ENCODE data around the gene TBX10. TPM values are rescaled to one million over a fixed set of nuclear protein-coding genes. Genes with fewer than 3 reads are reported as not detected.

Gene TBX10
- total and polyA plus RNA-seq, 2 donors, result 0.05 to 0.09 TPM

- H3K36me3 ChIP-seq (ENCODE audit: control insufficient read depth in 2 of 2, insufficient read depth in 2 of 2, low read length in 1 of 2), result peaks cover 5 to 14% of the 10 kb centered on the region in 2 donors
- WGBS, result 97% methylated on average over 4 of the region's 4 CpGs
- H3K4me1 ChIP-seq (ENCODE audit: control insufficient read depth in 2 of 2, insufficient read depth in 2 of 2, low read length in 2 of 2), result peaks cover 7 to 22% of the 10 kb centered on the region in 2 donors
- no peak overlapping the region for H3K27ac ChIP-seq (ENCODE audit: low read depth in 1 of 2, low read length in 1 of 2)
- peaks cover 0 to 17% of the 10 kb centered on the region in 2 donors for H3K27me3 ChIP-seq (ENCODE audit: control insufficient read depth in 2 of 2, insufficient read depth in 1 of 2, low read length in 1 of 2)
- DNase-seq (ENCODE audit: low read depth in 6 of 9, low spot score in 9 of 9), result no peak
- no peak overlapping the region for H3K4me3 ChIP-seq (ENCODE audit: low read length in 2 of 2)
- H3K9me3 ChIP-seq (ENCODE audit: control insufficient read depth in 2 of 2, insufficient read depth in 1 of 2, low read length in 1 of 2), result no peaks in the 10 kb centered on the region
These were observed 53.7 kb downstream of the TBX10 start for GRCh38 chr11:67585911-67586310.

- Histone ChIP-seq H3K4me1 (ENCODE audit: control insufficient read depth in 2 of 2, insufficient read depth in 2 of 2, low read length in 2 of 2) (peaks cover 7 to 22% of the 10 kb centered on the region in 2 donors), H3K4me3 (ENCODE audit: low read length in 2 of 2) (peak overlapping the region in 1 of 2 donors; percentile 55), H3K36me3 (ENCODE audit: control insufficient read depth in 2 of 2, insufficient read depth in 2 of 2, low read length in 1 of 2) (peaks cover 5 to 14% of the 10 kb centered on the region in 2 donors), H3K9me3 (ENCODE audit: control insufficient read depth in 2 of 2, insufficient read depth in 1 of 2, low read length in 1 of 2) (no peaks in the 10 kb centered on the region), H3K27me3 (ENCODE audit: control insufficient read depth in 2 of 2, insufficient read depth in 1 of 2, low read length in 1 of 2) (peaks cover 0 to 23% of the 10 kb centered on the region in 2 donors), H3K27ac (ENCODE audit: low read depth in 1 of 2, low read length in 1 of 2) (peak overlapping the region in 1 of 2 donors; percentile 95)
- DNase-seq (ENCODE audit: low read depth in 6 of 9, low spot score in 9 of 9), result peak in 1 of 9 donors; percentile 38
- 91% methylated on average over 21 of the region's 21 CpGs for WGBS
These were observed 54.4 kb downstream of the TBX10 start for GRCh38 chr11:67584881-67585873.

GRCh38 chr11:67584205-67584880 is 55.2 kb downstream of the TBX10 start:
- Histone ChIP-seq H3K36me3 (ENCODE audit: control insufficient read depth in 2 of 2, insufficient read depth in 2 of 2, low read length in 1 of 2) (peaks cover 5 to 14% of the 10 kb centered on the region in 2 donors), H3K4me1 (ENCODE audit: control insufficient read depth in 2 of 2, insufficient read depth in 2 of 2, low read length in 2 of 2) (peaks cover 7 to 27% of the 10 kb centered on the region in 2 donors), H3K27ac (ENCODE audit: low read depth in 1 of 2, low read length in 1 of 2) (peak overlapping the region; percentile 83 to 95), H3K4me3 (ENCODE audit: low read length in 2 of 2) (peak overlapping the region; percentile 55 to 71), H3K27me3 (ENCODE audit: control insufficient read depth in 2 of 2, insufficient read depth in 1 of 2, low read length in 1 of 2) (peaks cover 0 to 31% of the 10 kb centered on the region in 2 donors), H3K9me3 (ENCODE audit: control insufficient read depth in 2 of 2, insufficient read depth in 1 of 2, low read length in 1 of 2) (no peaks in the 10 kb centered on the region)
- WGBS, result 21% methylated on average over 33 of the region's 33 CpGs
- DNase-seq (ENCODE audit: low read depth in 6 of 9, low spot score in 9 of 9), result peak in 3 of 9 donors; percentile 27 to 55 (median 31)

GRCh38 chr11:67583247-67584204 is 56.0 kb downstream of the TBX10 start, which contains the start of gene GSTP1:
GSTP1 (plus strand) TSS chr11:67583812; CDS start chr11:67583844, 32 bp downstream.
- WGBS, result 5% methylated on average over 81 of the region's 81 CpGs
- H3K27me3 ChIP-seq (ENCODE audit: control insufficient read depth in 2 of 2, insufficient read depth in 1 of 2, low read length in 1 of 2), result peaks cover 0 to 36% of the 10 kb centered on the region in 2 donors
- H3K4me3 ChIP-seq (ENCODE audit: low read length in 2 of 2), result peak within 1 kb of the TSS; percentile 55 to 71
- peak in 6 of 9 donors; percentile 50 to 84 (median 66) for DNase-seq (ENCODE audit: low read depth in 6 of 9, low spot score in 9 of 9)
- H3K27ac ChIP-seq (ENCODE audit: low read depth in 1 of 2, low read length in 1 of 2), result peak within 1 kb of the TSS; percentile 83 to 95
- H3K36me3 ChIP-seq (ENCODE audit: control insufficient read depth in 2 of 2, insufficient read depth in 2 of 2, low read length in 1 of 2), result peaks cover 5 to 14% of the 10 kb centered on the region in 2 donors
- peaks cover 7 to 28% of the 10 kb centered on the region in 2 donors for H3K4me1 ChIP-seq (ENCODE audit: control insufficient read depth in 2 of 2, insufficient read depth in 2 of 2, low read length in 2 of 2)
- H3K9me3 ChIP-seq (ENCODE audit: control insufficient read depth in 2 of 2, insufficient read depth in 1 of 2, low read length in 1 of 2), result no peaks in the 10 kb centered on the region

DNA sequence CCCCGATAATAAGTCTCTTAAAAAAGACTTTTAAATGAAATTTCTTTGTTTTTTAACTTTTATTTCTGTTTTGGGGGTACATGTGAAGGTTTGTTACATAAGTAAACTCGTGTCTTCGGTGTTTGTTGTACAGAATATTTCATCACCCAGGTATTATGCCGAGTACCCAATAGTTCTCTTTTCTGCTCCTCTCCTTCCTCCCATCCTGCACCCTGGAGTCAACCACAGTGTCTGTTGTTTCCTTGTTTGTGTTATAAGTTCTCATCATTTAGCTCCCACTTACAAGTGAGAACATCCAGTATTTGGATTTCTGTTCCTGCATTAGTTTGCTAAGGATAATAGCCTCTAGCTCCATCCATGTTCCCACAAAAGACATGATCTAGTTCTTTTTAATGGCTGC is 57.6 kb downstream of the TBX10 start:
- no peak overlapping the region for H3K27ac ChIP-seq (ENCODE audit: low read depth in 1 of 2, low read length in 1 of 2)
- peaks cover 0 to 48% of the 10 kb centered on the region in 2 donors for H3K27me3 ChIP-seq (ENCODE audit: control insufficient read depth in 2 of 2, insufficient read depth in 1 of 2, low read length in 1 of 2)
- DNase-seq (ENCODE audit: low read depth in 6 of 9, low spot score in 9 of 9), result no peak
- no peak overlapping the region for H3K4me3 ChIP-seq (ENCODE audit: low read length in 2 of 2)
- peaks cover 5 to 14% of the 10 kb centered on the region in 2 donors for H3K36me3 ChIP-seq (ENCODE audit: control insufficient read depth in 2 of 2, insufficient read depth in 2 of 2, low read length in 1 of 2)
- WGBS, result 71% methylated on average over 4 of the region's 4 CpGs
- H3K9me3 ChIP-seq (ENCODE audit: control insufficient read depth in 2 of 2, insufficient read depth in 1 of 2, low read length in 1 of 2), result no peaks in the 10 kb centered on the region
- peaks cover 7 to 28% of the 10 kb centered on the region in 2 donors for H3K4me1 ChIP-seq (ENCODE audit: control insufficient read depth in 2 of 2, insufficient read depth in 2 of 2, low read length in 2 of 2)

DNA sequence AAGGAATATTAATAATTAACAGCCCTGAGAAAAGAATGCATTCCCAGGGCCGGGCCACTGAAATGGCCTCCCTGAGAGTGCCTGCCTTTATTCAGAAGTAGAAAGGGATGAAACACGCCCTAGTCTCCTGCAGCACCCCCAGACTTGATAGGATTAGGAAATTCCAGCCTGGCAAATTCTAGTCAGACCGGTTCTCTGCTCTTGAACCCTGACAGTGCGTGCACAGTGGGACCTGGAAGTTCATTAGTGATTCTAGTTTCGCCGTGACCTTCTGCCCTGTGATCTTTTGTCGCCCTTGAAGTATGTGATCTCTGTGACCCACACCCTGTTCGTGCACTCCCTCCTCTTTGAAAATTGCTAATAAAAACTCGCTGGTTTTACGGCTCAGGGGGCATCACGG is 58.1 kb downstream of the TBX10 start:
- WGBS, result 87% methylated on average over 11 of the region's 11 CpGs
- Histone ChIP-seq H3K27ac (ENCODE audit: low read depth in 1 of 2, low read length in 1 of 2) (no peak overlapping the region), H3K9me3 (ENCODE audit: control insufficient read depth in 2 of 2, insufficient read depth in 1 of 2, low read length in 1 of 2) (no peaks in the 10 kb centered on the region), H3K4me3 (ENCODE audit: low read length in 2 of 2) (no peak overlapping the region), H3K36me3 (ENCODE audit: control insufficient read depth in 2 of 2, insufficient read depth in 2 of 2, low read length in 1 of 2) (peaks cover 5 to 13% of the 10 kb centered on the region in 2 donors), H3K4me1 (ENCODE audit: control insufficient read depth in 2 of 2, insufficient read depth in 2 of 2, low read length in 2 of 2) (peaks cover 7 to 28% of the 10 kb centered on the region in 2 donors), H3K27me3 (ENCODE audit: control insufficient read depth in 2 of 2, insufficient read depth in 1 of 2, low read length in 1 of 2) (peaks cover 0 to 48% of the 10 kb centered on the region in 2 donors)
- DNase-seq (ENCODE audit: low read depth in 6 of 9, low spot score in 9 of 9), result no peak

Other genes with a start within 250 kb of the TBX10 start
- 9.5 TPM for gene RAD9A, start 247.8 kb downstream of the TBX10 start, total RNA-seq
- 35.2 TPM for gene RAD9A, start 247.8 kb downstream of the TBX10 start, polyA plus RNA-seq
- 207 TPM for gene PPP1CA, start 237.9 kb downstream of the TBX10 start, total RNA-seq
- gene PPP1CA, start 237.9 kb downstream of the TBX10 start, polyA plus RNA-seq, result 141 TPM
- 172 TPM for gene TBC1D10C, start 235.7 kb downstream of the TBX10 start, total RNA-seq
- gene TBC1D10C, start 235.7 kb downstream of the TBX10 start, polyA plus RNA-seq, result 318 TPM
- gene CARNS1, start 224.1 kb downstream of the TBX10 start, total RNA-seq, result 0.57 TPM
- gene CARNS1, start 224.1 kb downstream of the TBX10 start, polyA plus RNA-seq, result 1.7 TPM
- gene RPS6KB2, start 211.3 kb downstream of the TBX10 start, total RNA-seq, result 50.1 TPM
- gene RPS6KB2, start 211.3 kb downstream of the TBX10 start, polyA plus RNA-seq, result 76.8 TPM
- gene PTPRCAP, start 202.1 kb downstream of the TBX10 start, total RNA-seq, result 198 TPM
- gene PTPRCAP, start 202.1 kb downstream of the TBX10 start, polyA plus RNA-seq, result 151 TPM
- 45.6 TPM for gene CORO1B, start 196.3 kb downstream of the TBX10 start, total RNA-seq
- gene CORO1B, start 196.3 kb downstream of the TBX10 start, polyA plus RNA-seq, result 32.3 TPM
- gene GPR152, start 187.0 kb downstream of the TBX10 start, total RNA-seq, result not detected
- gene GPR152, start 187.0 kb downstream of the TBX10 start, polyA plus RNA-seq, result not detected
- 0.52 TPM for gene CABP4, start 184.4 kb downstream of the TBX10 start, total RNA-seq
- 1.6 TPM for gene CABP4, start 184.4 kb downstream of the TBX10 start, polyA plus RNA-seq
- gene TMEM134, start 170.5 kb downstream of the TBX10 start, total RNA-seq, result 17.3 TPM
- 96.3 TPM for gene TMEM134, start 170.5 kb downstream of the TBX10 start, polyA plus RNA-seq
- 111 TPM for gene AIP, start 156.7 kb downstream of the TBX10 start, total RNA-seq
- 96.4 TPM for gene AIP, start 156.7 kb downstream of the TBX10 start, polyA plus RNA-seq
- gene PITPNM1, start 134.4 kb downstream of the TBX10 start, total RNA-seq, result 21.6 TPM
- gene PITPNM1, start 134.4 kb downstream of the TBX10 start, polyA plus RNA-seq, result 57.2 TPM
- 31.4 TPM for gene CDK2AP2, start 131.6 kb downstream of the TBX10 start, total RNA-seq
- gene CDK2AP2, start 131.6 kb downstream of the TBX10 start, polyA plus RNA-seq, result 51.2 TPM
- 0.05 TPM for gene CABP2, start 116.3 kb downstream of the TBX10 start, total RNA-seq
- gene CABP2, start 116.3 kb downstream of the TBX10 start, polyA plus RNA-seq, result 0.14 TPM
- gene GSTP1, start 56.0 kb downstream of the TBX10 start, total RNA-seq, result 389 TPM
- 630 TPM for gene GSTP1, start 56.0 kb downstream of the TBX10 start, polyA plus RNA-seq
- gene NDUFV1, start 32.8 kb downstream of the TBX10 start, total RNA-seq, result 126 TPM
- 207 TPM for gene NDUFV1, start 32.8 kb downstream of the TBX10 start, polyA plus RNA-seq
- 5.8 TPM for gene NUDT8, start 9.8 kb downstream of the TBX10 start, total RNA-seq
- gene NUDT8, start 9.8 kb downstream of the TBX10 start, polyA plus RNA-seq, result 4.7 TPM
- gene ACY3, start 11.0 kb upstream of the TBX10 start, total RNA-seq, result 1.9 TPM
- 1.6 TPM for gene ACY3, start 11.0 kb upstream of the TBX10 start, polyA plus RNA-seq
- 0.57 TPM for gene ALDH3B2, start 34.9 kb upstream of the TBX10 start, total RNA-seq
- 11.1 TPM for gene ALDH3B2, start 34.9 kb upstream of the TBX10 start, polyA plus RNA-seq